Ovary (tissue), 9 donors: ENCODE results near the gene STXBP2. TPM values are rescaled to one million over a fixed set of nuclear protein-coding genes. Genes with fewer than 3 reads are reported as not detected.
A peak's percentile ranks its signal among the peaks of the same experiment; 100 is the strongest.

ENCODE experiments used
- DNase-seq, 5 donors: peaks; one replicate each; pipeline ENCODE4 v3.0.0-alpha.2; 2019 to 2020
- H3K27ac ChIP-seq, 2 donors: fragments of 200-600 bp; one replicate each; pipeline versions ENCODE4 v1.5.1 to v1.8.0; 2019 to 2022
- H3K27me3 ChIP-seq: fragments of 200-600 bp; one replicate; pipeline ENCODE4 v1.8.0; 2022
- H3K36me3 ChIP-seq: fragments of 200-600 bp; sonication (generic); one replicate; pipeline ENCODE4 v1.5.1; 2019
- H3K4me1 ChIP-seq: one replicate; pipeline ENCODE4 v1.8.1; 2013; ENCODE audit warnings: mild to moderate bottlenecking, moderate library complexity; ENCODE audit not compliant: insufficient read depth
- H3K4me3 ChIP-seq: fragments of 200-600 bp; sonication (generic); one replicate; pipeline ENCODE4 v1.5.1; 2017
- H3K9me3 ChIP-seq, 2 donors: fragments of 200-600 bp in 1 of 2; sonication (generic) in 1 of 2; one replicate each; pipeline versions ENCODE4 v1.5.1 to v1.8.1; 2013 to 2019; ENCODE audit warnings: mild to moderate bottlenecking in 1 of 2, moderate library complexity in 1 of 2
- CTCF ChIP-seq, 3 donors: fragments of 450-650 bp in 2 of 3; fragments of 200-600 bp in 1 of 3; IDR thresholded peaks; one replicate each; pipeline versions ENCODE4 v1.5.1 to v1.8.0; 2016 to 2022; ENCODE audit warnings: antibody characterized with exemption in 3 of 3, mild to moderate bottlenecking in 1 of 3
- EP300 ChIP-seq: sonication (generic); formaldehyde crosslinking; IDR thresholded peaks from one replicate; pipeline ENCODE4 v1.6.1; 2017; ENCODE audit warnings: antibody characterized with exemption
- POLR2A ChIP-seq: fragments of 450-650 bp; IDR thresholded peaks from one replicate; pipeline ENCODE4 v1.6.1; 2017; ENCODE audit warnings: antibody characterized with exemption, mild to moderate bottlenecking, moderate library complexity
- WGBS, 3 donors: extraction: QIAGEN DNeasy Blood & Tissue Kit in 1 of 3; methylation state at CpG; one replicate each; pipeline versions ENCODE4 v1.1.5 to v1.1.7; 2013 to 2017; 5-methylcytosine and 5-hydroxymethylcytosine counted together
- intact Hi-C, 4 donors: fragments of 100-400 bp; cut with DNase I; formaldehyde crosslinking; loops; one replicate each; pipeline versions ENCODE4 v1.11.0 to v1.15.1; 2022 to 2023
- polyA plus RNA-seq, 2 donors: library from polyadenylated mRNA; stranded (reverse); fragments of 200-250 nt in 1 of 2; fragments of 350-450 nt in 1 of 2; fragmentation: Illumina TruSeq in 1 of 2; extraction: RNeasy Lipid Tissue Mini Kit (QIAGEN cat#74804) in 1 of 2; gene quantifications; one replicate each; pipeline ENCODE4 v1.2.3, GENCODE V29; 2013 to 2014
- total RNA-seq, 7 donors: library from RNA; depleted of rRNA in 2 of 7; stranded (reverse); fragments of >200 nt in 2 of 7; fragmentation: NEBNext Ultra II Directional in 3 of 7; extraction: Animal tissue kit (Norgen Biotek cat#: 25700) in 3 of 7; gene quantifications; one replicate each; pipeline versions ENCODE4 v1.1.0 to v1.2.4, GENCODE V29; 2016 to 2023
- donor health status: DM: no; HTN: no; CAD: no; lungs with moderate emphysema.
- donor health status: DM: no; HTN: no; CAD: no.
- donor health status: Bipolar disorder and iron deficiency.
- donor health status: DM: yes; HTN: yes; CAD: no.
- donor health status: DM: no; HTN: no; CAD: no.
- donor health status: DM: yes; HTN: yes; CAD: no.

The STXBP2 gene
- total and polyA plus RNA-seq, 9 donors, result 4.9 to 35.6 (median 11.4) TPM

- WGBS, 3 donors, result 2 to 3% (median 3%) methylated on average over 53 to 70 of the region's 70 CpGs
- H3K27ac ChIP-seq, result no peak overlapping the region
- no peaks in the 10 kb centered on the region for H3K27me3 ChIP-seq
- peak overlapping the region; percentile 22 for H3K4me3 ChIP-seq
- no peak for DNase-seq
- TF ChIP-seq EP300 (no peak), POLR2A (no peak), CTCF (IDR thresholded peaks at IDR 0.05) (no peak)
- intact Hi-C loops, result no loop called here
- no peaks in the 10 kb centered on the region for H3K9me3 ChIP-seq
- H3K36me3 ChIP-seq, result no peaks in the 10 kb centered on the region
- H3K4me1 ChIP-seq, result peaks cover 1% of the 10 kb centered on the region
Observed at GRCh38 chr19:7596211-7596937, 40.5 kb upstream of the STXBP2 start.

GRCh38 chr19:7597689-7598088, 39.2 kb upstream of the STXBP2 start:
- intact Hi-C loops, result no loop called here
- WGBS, 3 donors, result 50 to 60% (median 52%) methylated on average over 9 of the region's 9 CpGs

GRCh38 chr19:7598180-7598579, 38.7 kb upstream of the STXBP2 start:
- no peak overlapping the region for H3K27ac ChIP-seq
- H3K36me3 ChIP-seq, result no peaks in the 10 kb centered on the region
- peaks cover 7% of the 10 kb centered on the region for H3K4me1 ChIP-seq
- H3K9me3 ChIP-seq, result no peaks in the 10 kb centered on the region
- no peaks in the 10 kb centered on the region for H3K27me3 ChIP-seq
- 28 to 34% (median 33%) methylated on average over 6 of the region's 6 CpGs for WGBS, 3 donors
- DNase-seq, result no peak
- intact Hi-C loops, result no loop called here
- H3K4me3 ChIP-seq, result no peak overlapping the region
- no peak for TF ChIP-seq EP300
- no peak for TF ChIP-seq POLR2A
- TF ChIP-seq CTCF (IDR thresholded peaks at IDR 0.05), result no peak

More at GRCh38 chr19:7597689-7598088, 39.2 kb upstream of the STXBP2 start:
- TF ChIP-seq EP300 (no peak), POLR2A (no peak), CTCF (IDR thresholded peaks at IDR 0.05) (no peak)
- Histone ChIP-seq H3K9me3 (no peaks in the 10 kb centered on the region), H3K27ac (no peak overlapping the region), H3K4me3 (no peak overlapping the region), H3K27me3 (no peaks in the 10 kb centered on the region), H3K4me1 (peaks cover 7% of the 10 kb centered on the region), H3K36me3 (no peaks in the 10 kb centered on the region)
- no peak for DNase-seq

GRCh38 chr19:7600721-7601120, 36.2 kb upstream of the STXBP2 start:
- intact Hi-C loops, result no loop called here
- Histone ChIP-seq H3K4me1 (peaks cover 7% of the 10 kb centered on the region), H3K27me3 (no peaks in the 10 kb centered on the region), H3K4me3 (no peak overlapping the region), H3K9me3 (no peaks in the 10 kb centered on the region), H3K36me3 (no peaks in the 10 kb centered on the region), H3K27ac (no peak overlapping the region)
- TF ChIP-seq POLR2A (no peak), EP300 (no peak), CTCF (IDR thresholded peaks at IDR 0.05) (no peak)
- DNase-seq, result no peak
